ENCODE results near the gene RAB27A. TPM values are rescaled to one million over a fixed set of nuclear protein-coding genes. Genes with fewer than 3 reads are reported as not detected.
A peak's percentile ranks its signal among the peaks of the same experiment; 100 is the strongest.

The RAB27A gene
- total RNA-seq, 1 donor from 2014 or later = 17.8 TPM

DNA sequence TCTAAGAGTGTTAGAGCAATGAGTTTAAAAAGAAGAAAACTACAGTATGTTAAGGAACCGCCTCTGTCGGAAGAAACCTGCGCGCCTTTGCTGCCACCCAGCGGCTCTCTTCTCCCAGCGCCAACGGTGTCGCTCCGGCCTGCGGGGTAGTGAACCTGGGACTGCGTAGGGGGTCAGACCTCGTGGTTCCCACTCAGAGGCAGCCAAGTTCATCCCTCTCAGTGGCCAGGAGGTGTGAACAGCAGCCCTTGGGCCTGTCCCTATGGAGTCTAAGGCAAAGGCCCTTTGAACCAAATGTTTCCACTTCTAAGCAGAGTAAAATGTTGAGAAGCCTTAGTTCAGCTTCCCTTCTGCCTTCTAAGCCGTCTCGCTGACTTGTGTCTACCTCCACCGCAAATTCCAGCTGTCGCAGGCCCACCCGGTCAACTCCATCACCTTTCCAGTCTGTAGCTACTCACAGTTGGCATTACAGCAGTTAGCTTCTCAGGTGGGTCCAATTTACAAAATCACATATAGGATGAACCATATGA is 980 bp upstream of the RAB27A start:
- H3K79me2 ChIP-seq (ENCODE audit: insufficient read depth, low read length) = peaks cover 27% of the 10 kb centered on the region
- H3K27ac ChIP-seq (ENCODE audit: low read depth, low read length) = peak overlapping the region; percentile 84
- peaks cover 4% of the 10 kb centered on the region for H4K20me1 ChIP-seq (ENCODE audit: insufficient read depth, low read length)
- H3K4me2 ChIP-seq (ENCODE audit: low read length) = peak overlapping the region; percentile 94
- H3K9me3 ChIP-seq (ENCODE audit: insufficient read depth, low read depth, low read length) = no peaks in the 10 kb centered on the region
- DNase-seq (ENCODE audit: low read depth) = peak; percentile 57
- peak overlapping the region; percentile 86 for H3K4me3 ChIP-seq (ENCODE audit: insufficient read depth, low read depth, low read length)
- H3K36me3 ChIP-seq (ENCODE audit: insufficient read depth, low read length) = no peaks in the 10 kb centered on the region
- Mint-ChIP-seq H3K9me3 (ENCODE audit: unreplicated experiment) (no peaks in the 10 kb centered on the region), H3K27ac (ENCODE audit: unreplicated experiment) (peak overlapping the region; percentile 24), H3K4me3 (ENCODE audit: unreplicated experiment) (peak overlapping the region; percentile 86), H3K27me3 (ENCODE audit: low read depth, unreplicated experiment) (no peaks in the 10 kb centered on the region), H3K36me3 (ENCODE audit: low read depth, unreplicated experiment) (peaks cover 4% of the 10 kb centered on the region), H3K4me1 (ENCODE audit: low read depth, unreplicated experiment) (peaks cover 4% of the 10 kb centered on the region)
- peak overlapping the region; percentile 98 for H2AFZ ChIP-seq (ENCODE audit: low read depth, low read length)
- TF ChIP-seq, protein P1, sequence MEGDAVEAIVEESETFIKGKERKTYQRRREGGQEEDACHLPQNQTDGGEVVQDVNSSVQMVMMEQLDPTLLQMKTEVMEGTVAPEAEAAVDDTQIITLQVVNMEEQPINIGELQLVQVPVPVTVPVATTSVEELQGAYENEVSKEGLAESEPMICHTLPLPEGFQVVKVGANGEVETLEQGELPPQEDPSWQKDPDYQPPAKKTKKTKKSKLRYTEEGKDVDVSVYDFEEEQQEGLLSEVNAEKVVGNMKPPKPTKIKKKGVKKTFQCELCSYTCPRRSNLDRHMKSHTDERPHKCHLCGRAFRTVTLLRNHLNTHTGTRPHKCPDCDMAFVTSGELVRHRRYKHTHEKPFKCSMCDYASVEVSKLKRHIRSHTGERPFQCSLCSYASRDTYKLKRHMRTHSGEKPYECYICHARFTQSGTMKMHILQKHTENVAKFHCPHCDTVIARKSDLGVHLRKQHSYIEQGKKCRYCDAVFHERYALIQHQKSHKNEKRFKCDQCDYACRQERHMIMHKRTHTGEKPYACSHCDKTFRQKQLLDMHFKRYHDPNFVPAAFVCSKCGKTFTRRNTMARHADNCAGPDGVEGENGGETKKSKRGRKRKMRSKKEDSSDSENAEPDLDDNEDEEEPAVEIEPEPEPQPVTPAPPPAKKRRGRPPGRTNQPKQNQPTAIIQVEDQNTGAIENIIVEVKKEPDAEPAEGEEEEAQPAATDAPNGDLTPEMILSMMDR (IDR thresholded peaks at IDR 0.05; ENCODE audit: insufficient read depth, low read depth, low read length) = peak; percentile 91
- no peak for TF ChIP-seq EZH2 (IDR thresholded peaks at IDR 0.05; ENCODE audit: insufficient read depth, low read length)
- no peaks in the 10 kb centered on the region for H3K27me3 ChIP-seq (ENCODE audit: insufficient read depth, low read length)
- H3K9ac ChIP-seq (ENCODE audit: low read length) = peak overlapping the region; percentile 96
- FAIRE-seq = no peak
- peaks cover 7% of the 10 kb centered on the region for H3K4me1 ChIP-seq (ENCODE audit: insufficient read depth, low read length)

DNA sequence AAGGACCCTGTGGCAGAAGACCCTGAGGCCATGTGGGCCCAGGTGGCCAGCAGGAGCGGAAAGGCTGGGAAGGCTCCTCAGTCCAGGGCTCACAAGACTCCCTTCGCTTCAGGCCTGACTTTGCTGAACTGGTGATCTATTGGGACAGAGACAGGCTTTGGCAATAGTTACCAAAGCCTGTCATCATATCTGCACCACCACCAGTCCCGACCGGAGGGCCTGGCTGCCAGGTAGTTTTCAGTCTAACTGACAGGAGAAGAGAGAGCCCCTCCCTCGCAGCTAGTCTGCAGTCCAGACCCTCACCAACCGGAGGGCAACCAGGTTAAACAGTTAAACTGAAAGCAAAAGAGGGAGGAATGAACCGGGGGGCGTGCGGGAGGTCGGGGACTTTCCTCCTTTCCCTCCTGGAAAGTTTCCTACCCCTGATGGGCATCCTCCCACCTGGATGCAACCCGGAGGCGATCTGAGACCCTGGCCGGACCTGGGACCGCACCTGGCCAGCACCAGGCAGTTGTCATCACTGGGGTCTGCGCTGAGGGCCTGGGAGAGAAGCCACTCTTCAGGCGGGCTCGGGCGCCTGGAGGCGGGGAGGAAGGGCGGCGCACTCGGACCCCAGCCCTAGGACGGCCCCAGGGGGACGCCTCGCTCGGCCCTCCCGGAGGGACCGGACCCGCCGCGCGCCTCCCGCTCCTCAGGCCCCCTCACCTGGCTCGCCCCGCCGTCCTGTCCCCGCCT is 435 bp downstream of the RAB27A start:
- peaks cover 4% of the 10 kb centered on the region for H3K4me1 Mint-ChIP-seq (ENCODE audit: low read depth, unreplicated experiment)
- peak overlapping the region; percentile 94 for H3K4me2 ChIP-seq (ENCODE audit: low read length)
- H4K20me1 ChIP-seq (ENCODE audit: insufficient read depth, low read length) = peaks cover 4% of the 10 kb centered on the region
- peak overlapping the region; percentile 83 for H3K27ac Mint-ChIP-seq (ENCODE audit: unreplicated experiment)
- no peaks in the 10 kb centered on the region for H3K36me3 ChIP-seq (ENCODE audit: insufficient read depth, low read length)
- peaks cover 7% of the 10 kb centered on the region for H3K4me1 ChIP-seq (ENCODE audit: insufficient read depth, low read length)
- no peaks in the 10 kb centered on the region for H3K9me3 Mint-ChIP-seq (ENCODE audit: unreplicated experiment)
- peak overlapping the region; percentile 86 for H3K4me3 ChIP-seq (ENCODE audit: insufficient read depth, low read depth, low read length)
- H3K27me3 Mint-ChIP-seq (ENCODE audit: low read depth, unreplicated experiment) = no peaks in the 10 kb centered on the region
- H3K27me3 ChIP-seq (ENCODE audit: insufficient read depth, low read length) = no peaks in the 10 kb centered on the region
- peak overlapping the region; percentile 96 for H3K9ac ChIP-seq (ENCODE audit: low read length)
- H3K36me3 Mint-ChIP-seq (ENCODE audit: low read depth, unreplicated experiment) = peaks cover 2% of the 10 kb centered on the region
- TF ChIP-seq, protein P1 (IDR thresholded peaks at IDR 0.05; ENCODE audit: insufficient read depth, low read depth, low read length) = no peak
- no peak for TF ChIP-seq EZH2 (IDR thresholded peaks at IDR 0.05; ENCODE audit: insufficient read depth, low read length)
- H3K4me3 Mint-ChIP-seq (ENCODE audit: unreplicated experiment) = peak overlapping the region; percentile 89
- peak overlapping the region; percentile 98 for H2AFZ ChIP-seq (ENCODE audit: low read depth, low read length)
- peaks cover 39% of the 10 kb centered on the region for H3K79me2 ChIP-seq (ENCODE audit: insufficient read depth, low read length)
- no peak for FAIRE-seq
- H3K9me3 ChIP-seq (ENCODE audit: insufficient read depth, low read depth, low read length) = no peaks in the 10 kb centered on the region
- peak overlapping the region; percentile 84 for H3K27ac ChIP-seq (ENCODE audit: low read depth, low read length)
- peak; percentile 17 for DNase-seq (ENCODE audit: low read depth)

Measured in astrocyte (in vitro differentiated cells and primary cell).